D721Med (cell line): ENCODE measurements around the gene CPNE5.

ENCODE experiments used
- DNase-seq: peaks from one replicate; pipeline ENCODE4 v3.0.0; 2011; ENCODE audit warnings: low spot score; ENCODE audit not compliant: insufficient read length
- FAIRE-seq: peaks from 2 replicates; lab custom pipeline; 2011; peaks lifted over from hg19 to GRCh38; lab: Jason Lieb, UNC
- TF ChIP-seq, protein P1 (sequence below): IDR thresholded peaks from 2 replicates; pipeline ENCODE4 v1.5.1; 2012; ENCODE audit warnings: mild to moderate bottlenecking, control low read depth; ENCODE audit not compliant: insufficient read depth; ENCODE audit errors: missing control alignments

Gene CPNE5

DNA sequence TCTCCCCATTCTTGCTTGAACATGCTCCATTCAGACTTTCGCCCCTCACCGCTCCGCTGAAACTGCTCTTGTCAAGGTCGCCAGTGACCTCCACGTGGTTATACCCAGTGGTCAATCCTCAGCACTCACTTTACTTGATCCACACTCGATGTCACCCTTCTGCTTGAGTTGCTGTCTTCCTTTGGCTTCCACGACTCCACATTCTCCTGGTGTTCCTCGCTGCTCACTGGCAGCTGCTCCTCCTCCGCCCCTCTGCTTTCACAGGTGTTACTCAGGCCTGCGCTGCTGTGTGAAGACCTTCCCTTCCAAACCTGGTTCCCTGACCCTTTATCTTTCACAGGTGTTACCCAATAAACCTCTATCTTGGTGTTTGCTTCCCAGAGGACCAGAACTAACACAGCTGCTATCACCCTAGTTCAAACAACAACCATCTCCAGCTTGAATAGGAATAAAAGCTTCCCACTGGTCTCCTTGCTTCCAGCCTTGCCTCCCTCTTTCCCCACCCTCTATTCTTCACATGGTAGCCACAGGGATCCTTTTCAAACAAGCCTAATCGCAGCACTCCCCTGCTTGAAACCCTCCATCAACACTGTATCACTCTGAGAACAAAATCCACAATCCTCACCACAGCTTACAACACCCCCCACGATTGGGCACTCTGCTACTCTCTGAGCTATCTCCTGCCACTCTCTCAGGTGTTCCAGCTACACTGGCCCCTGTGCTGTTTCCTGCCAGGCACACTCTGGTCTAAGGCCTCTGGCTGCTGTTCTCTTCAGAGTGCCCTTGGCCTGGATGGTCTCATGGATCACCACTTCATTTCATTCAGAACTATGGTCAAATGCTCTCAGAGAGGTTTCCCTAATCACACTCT, 24.7 kb upstream of the CPNE5 start:
- DNase-seq (no peak), FAIRE-seq (no peak)
- TF ChIP-seq, protein P1, sequence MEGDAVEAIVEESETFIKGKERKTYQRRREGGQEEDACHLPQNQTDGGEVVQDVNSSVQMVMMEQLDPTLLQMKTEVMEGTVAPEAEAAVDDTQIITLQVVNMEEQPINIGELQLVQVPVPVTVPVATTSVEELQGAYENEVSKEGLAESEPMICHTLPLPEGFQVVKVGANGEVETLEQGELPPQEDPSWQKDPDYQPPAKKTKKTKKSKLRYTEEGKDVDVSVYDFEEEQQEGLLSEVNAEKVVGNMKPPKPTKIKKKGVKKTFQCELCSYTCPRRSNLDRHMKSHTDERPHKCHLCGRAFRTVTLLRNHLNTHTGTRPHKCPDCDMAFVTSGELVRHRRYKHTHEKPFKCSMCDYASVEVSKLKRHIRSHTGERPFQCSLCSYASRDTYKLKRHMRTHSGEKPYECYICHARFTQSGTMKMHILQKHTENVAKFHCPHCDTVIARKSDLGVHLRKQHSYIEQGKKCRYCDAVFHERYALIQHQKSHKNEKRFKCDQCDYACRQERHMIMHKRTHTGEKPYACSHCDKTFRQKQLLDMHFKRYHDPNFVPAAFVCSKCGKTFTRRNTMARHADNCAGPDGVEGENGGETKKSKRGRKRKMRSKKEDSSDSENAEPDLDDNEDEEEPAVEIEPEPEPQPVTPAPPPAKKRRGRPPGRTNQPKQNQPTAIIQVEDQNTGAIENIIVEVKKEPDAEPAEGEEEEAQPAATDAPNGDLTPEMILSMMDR = no peak

DNA sequence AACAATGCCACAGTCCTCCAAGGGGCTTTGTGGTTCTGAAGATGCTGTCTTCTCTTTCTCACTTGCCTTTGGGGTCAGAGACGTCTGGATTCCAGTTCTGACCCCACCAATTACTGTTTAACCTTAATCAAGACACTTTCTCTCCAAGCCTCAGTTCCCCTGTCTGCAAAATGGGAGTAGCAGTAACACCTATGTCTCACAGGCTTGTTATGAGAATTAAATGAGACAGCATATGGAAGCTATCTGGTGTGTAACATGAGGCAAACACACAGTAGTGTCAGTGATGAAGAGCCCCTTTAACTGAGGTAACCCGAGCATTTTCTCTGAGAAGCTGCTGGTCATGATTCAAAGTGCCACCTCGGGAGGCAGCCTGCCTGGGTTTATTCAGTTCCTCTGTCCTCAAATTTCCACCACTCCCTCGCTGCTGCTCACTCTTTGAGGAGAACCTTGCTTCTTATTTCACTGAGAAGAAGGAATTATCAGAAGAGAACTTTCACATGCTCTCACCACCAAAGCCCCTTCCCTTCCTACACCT, 23.7 kb upstream of the CPNE5 start:
- no peak for DNase-seq
- TF ChIP-seq, protein P1 = no peak
- FAIRE-seq = no peak

DNA sequence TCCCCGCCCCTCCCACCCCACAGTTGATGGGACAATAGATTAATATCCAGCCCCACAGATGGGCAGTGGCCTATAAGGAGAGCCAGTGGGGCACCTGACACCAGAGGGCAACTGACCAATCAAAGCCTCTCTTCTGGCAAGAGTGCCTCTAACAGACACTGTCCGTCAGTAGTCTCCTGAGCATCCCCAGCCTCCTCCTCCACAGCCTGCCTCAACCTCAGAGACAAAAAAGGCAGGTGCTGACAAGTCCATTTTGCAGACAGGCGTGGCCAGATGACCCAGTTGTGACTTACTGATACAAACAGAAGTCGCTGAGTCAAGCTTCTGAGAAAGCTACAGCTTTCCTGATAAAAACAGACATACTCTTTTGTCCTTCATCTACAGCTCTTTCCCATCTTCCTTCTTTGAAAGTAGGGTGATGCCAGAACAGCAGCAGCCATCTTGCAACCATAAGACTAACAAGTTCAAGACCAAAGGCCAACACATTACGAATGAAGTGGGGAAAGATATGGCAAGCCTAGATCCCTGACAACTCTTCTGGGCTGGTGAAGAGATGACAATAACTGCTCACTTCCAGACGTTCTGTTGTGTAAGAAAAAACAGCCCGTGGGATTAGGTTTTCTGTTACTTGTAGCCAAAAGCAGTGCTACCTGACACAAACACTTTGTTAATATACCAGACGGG, 23.1 kb upstream of the CPNE5 start:
- TF ChIP-seq, protein P1 = no peak
- DNase-seq = no peak
- no peak for FAIRE-seq

DNA sequence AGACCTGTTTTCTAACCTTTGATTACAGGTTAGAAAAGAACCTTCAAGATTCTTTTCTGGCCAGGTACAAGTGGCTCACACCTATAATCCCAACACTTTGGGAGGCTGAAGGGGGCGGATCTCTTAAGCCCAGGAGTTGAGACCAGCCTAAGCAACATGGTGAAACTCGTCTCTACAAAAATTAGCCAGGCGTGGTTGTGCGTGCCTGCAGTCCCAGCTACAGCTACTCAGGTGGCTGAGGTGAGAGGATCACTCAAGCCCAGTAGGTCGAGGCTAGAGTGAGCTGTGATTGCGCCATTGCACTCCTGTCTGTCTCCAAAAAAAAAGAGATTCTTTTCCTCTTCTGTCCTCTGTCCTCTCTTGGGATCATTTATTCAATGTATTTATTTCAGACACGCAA, 20.9 kb upstream of the CPNE5 start:
- FAIRE-seq (no peak), DNase-seq (no peak)
- TF ChIP-seq, protein P1 = no peak

DNA sequence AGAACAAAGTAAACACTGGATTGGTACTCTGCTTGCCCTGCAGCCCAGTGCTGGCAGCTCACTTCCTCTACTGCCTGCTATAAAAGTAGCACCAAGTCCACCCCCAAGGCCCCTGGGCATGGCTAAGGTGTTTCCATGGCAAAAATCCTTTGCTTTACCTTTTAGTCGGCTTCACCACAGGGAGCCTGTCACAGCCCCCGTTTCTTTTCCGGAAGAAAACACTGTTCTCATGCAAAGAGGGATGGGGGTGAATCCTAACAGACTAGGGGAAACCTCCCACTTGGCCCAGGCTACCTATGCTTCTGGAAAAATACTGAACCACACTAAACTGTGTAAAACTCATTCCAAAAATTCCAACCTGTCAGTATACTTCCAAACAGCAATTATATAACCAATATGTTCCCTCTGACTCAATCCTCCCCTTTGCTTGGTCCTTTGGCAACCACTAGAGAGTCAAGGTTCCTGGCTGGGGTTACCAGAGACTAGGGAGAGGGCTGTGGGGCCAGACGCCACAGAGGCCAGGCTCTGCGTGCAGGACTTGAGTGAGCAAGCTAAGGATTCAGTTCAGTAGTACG, 19.2 kb upstream of the CPNE5 start:
- no peak for DNase-seq
- no peak for FAIRE-seq
- TF ChIP-seq, protein P1 = no peak

DNA sequence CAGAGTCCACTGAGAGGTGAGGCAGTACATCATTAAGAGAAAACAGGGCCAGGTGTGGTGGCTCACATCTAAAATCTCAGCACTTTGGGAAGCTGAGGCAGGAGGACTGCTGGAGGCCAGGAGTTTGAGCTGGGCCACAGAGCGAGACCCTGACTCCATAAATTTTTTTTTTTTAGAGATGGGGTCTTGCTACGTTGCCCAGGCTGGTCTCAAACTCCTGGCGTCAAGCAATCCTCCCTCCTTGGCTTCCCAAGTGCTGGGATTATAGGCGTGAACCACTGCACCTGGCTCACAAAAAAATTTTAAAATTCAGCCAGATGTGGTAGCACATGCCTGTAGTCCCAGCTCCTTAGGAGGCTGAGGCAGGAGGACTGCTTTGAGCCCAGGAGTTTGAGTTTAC, 18.1 kb upstream of the CPNE5 start:
- DNase-seq (no peak), FAIRE-seq (no peak)

More for the DNA sequence above, 18.1 kb upstream of the CPNE5 start:
- TF ChIP-seq, protein P1 = no peak
